Keratinocyte (primary cell): ENCODE results near the gene UTF1. TPM values are rescaled to one million over a fixed set of nuclear protein-coding genes. Genes with fewer than 3 reads are reported as not detected.
"Not testable (repeated sequence)": the region's sequence is repeated elsewhere in the genome, so short reads cannot be mapped to it uniquely, and the experiment has no call there.

Experiments
- DNase-seq: peaks from one replicate; pipeline ENCODE4 v3.0.0-alpha.2; 2011; ENCODE audit warnings: low read depth, missing footprints, low spot score
- FAIRE-seq: peaks from 2 replicates; lab custom pipeline; 2011; peaks lifted over from hg19 to GRCh38; lab: Jason Lieb, UNC
- H2AFZ ChIP-seq: 2 replicates; pipeline ENCODE4 v1.6.0; 2012; ENCODE audit warnings: low read length, control low read depth, inconsistent platforms; ENCODE audit not compliant: control insufficient read depth
- H3K27ac ChIP-seq: 2 replicates; pipeline ENCODE4 v1.5.1; 2011; ENCODE audit warnings: low read length; ENCODE audit not compliant: control insufficient read depth, insufficient read depth
- H3K27me3 ChIP-seq: 3 replicates; pipeline ENCODE4 v1.6.0; 2011; ENCODE audit warnings: low read length; ENCODE audit not compliant: control insufficient read depth, insufficient read depth; ENCODE audit errors: extremely low read depth
- H3K36me3 ChIP-seq, 2 experiments: 2 replicates in 1 of 2; 3 replicates in 1 of 2; pipeline ENCODE4 v1.5.1; 2011; ENCODE audit warnings: low read length in 2 of 2, mild to moderate bottlenecking in 1 of 2; ENCODE audit not compliant: control insufficient read depth in 2 of 2, insufficient read depth in 2 of 2; ENCODE audit errors: extremely low read depth in 1 of 2
- H3K4me1 ChIP-seq: 3 replicates; pipeline ENCODE4 v1.5.1; 2011; ENCODE audit warnings: low read length; ENCODE audit not compliant: control insufficient read depth, insufficient read depth; ENCODE audit errors: extremely low read depth
- H3K4me2 ChIP-seq: 3 replicates; pipeline ENCODE4 v1.6.0; 2011; ENCODE audit warnings: low read depth, low read length; ENCODE audit not compliant: control insufficient read depth, insufficient read depth; ENCODE audit errors: extremely low read depth
- H3K4me3 ChIP-seq, 3 experiments: fragments of 200-600 bp in 1 of 3; sonication (generic) in 1 of 3; 2 replicates in 2 of 3; 3 replicates in 1 of 3; pipeline ENCODE4 v1.5.1; 2011 to 2016; ENCODE audit warnings: low read length in 3 of 3, mild to moderate bottlenecking in 3 of 3, control low read depth in 2 of 3, inconsistent platforms in 1 of 3, low read depth in 1 of 3, mixed read lengths in 1 of 3, mixed run types in 1 of 3, moderate library complexity in 1 of 3; ENCODE audit not compliant: control insufficient read depth in 2 of 3, insufficient read depth in 2 of 3; ENCODE audit errors: extremely low read depth in 1 of 3
- H3K79me2 ChIP-seq: 2 replicates; pipeline ENCODE4 v1.6.0; 2012; ENCODE audit warnings: low read length; ENCODE audit not compliant: control insufficient read depth, insufficient read depth
- H3K9ac ChIP-seq: 3 replicates; pipeline ENCODE4 v1.6.0; 2011; ENCODE audit warnings: low read length; ENCODE audit not compliant: control insufficient read depth, insufficient read depth; ENCODE audit errors: extremely low read depth
- H3K9me1 ChIP-seq: 3 replicates; pipeline ENCODE4 v1.6.0; 2011; ENCODE audit warnings: low read length; ENCODE audit not compliant: control insufficient read depth, insufficient read depth; ENCODE audit errors: extremely low read depth
- H3K9me3 ChIP-seq: 2 replicates; pipeline ENCODE4 v1.5.1; 2012; ENCODE audit warnings: low read depth, low read length; ENCODE audit not compliant: control insufficient read depth
- H4K20me1 ChIP-seq: 3 replicates; pipeline ENCODE4 v1.6.0; 2011; ENCODE audit warnings: low read length; ENCODE audit not compliant: control insufficient read depth, insufficient read depth; ENCODE audit errors: extremely low read depth
- EZH2 ChIP-seq: IDR thresholded peaks from one replicate; pipeline ENCODE4 v1.6.1; 2012; ENCODE audit warnings: inconsistent platforms, mild to moderate bottlenecking, low read length, moderate library complexity
- dilution Hi-C: fragments of 300-500 bp; cut with MboI; formaldehyde crosslinking; loops from one replicate; pipeline ENCODE4 v1.7.0; 2020; ENCODE audit warnings: low sequenced_read_pairs; ENCODE audit not compliant: extremely low pct_ligation_motif_present
- polyA plus RNA-seq, 5 experiments: library from polyadenylated mRNA; depleted of rRNA in 3 of 5; stranded (reverse) in 3 of 5; stranded (forward) in 1 of 5; unstranded in 1 of 5; fragments of >200 nt; gene quantifications; 1 replicate in 1 of 5; 2 replicates in 3 of 5; 3 replicates in 1 of 5; pipeline versions ENCODE4 v1.2.1 to v1.2.3, GENCODE V29; 2011 to 2012; ENCODE audit warnings: missing spikeins in 2 of 5, low read depth in 1 of 5, low replicate concordance in 1 of 5
- TF ChIP-seq, protein P1 (sequence below), 3 experiments: IDR thresholded peaks in 1 of 3; conservative IDR thresholded peaks in 1 of 3; optimal IDR thresholded peaks in 1 of 3; 2 replicates in 2 of 3; 3 replicates in 1 of 3; pipeline versions ENCODE3 to v1.5.1; 2011; ENCODE audit warnings: low read length in 3 of 3, mild to moderate bottlenecking in 3 of 3, moderate library complexity in 2 of 3, control low read depth in 1 of 3, inconsistent platforms in 1 of 3; ENCODE audit not compliant: insufficient read depth in 2 of 3; ENCODE audit errors: extremely low read depth in 1 of 3

Gene UTF1
- polyA plus RNA-seq, 1 donor (not counting 4 experiments of a cell fraction or from before 2014, with no cell fraction given): not detected

DNA sequence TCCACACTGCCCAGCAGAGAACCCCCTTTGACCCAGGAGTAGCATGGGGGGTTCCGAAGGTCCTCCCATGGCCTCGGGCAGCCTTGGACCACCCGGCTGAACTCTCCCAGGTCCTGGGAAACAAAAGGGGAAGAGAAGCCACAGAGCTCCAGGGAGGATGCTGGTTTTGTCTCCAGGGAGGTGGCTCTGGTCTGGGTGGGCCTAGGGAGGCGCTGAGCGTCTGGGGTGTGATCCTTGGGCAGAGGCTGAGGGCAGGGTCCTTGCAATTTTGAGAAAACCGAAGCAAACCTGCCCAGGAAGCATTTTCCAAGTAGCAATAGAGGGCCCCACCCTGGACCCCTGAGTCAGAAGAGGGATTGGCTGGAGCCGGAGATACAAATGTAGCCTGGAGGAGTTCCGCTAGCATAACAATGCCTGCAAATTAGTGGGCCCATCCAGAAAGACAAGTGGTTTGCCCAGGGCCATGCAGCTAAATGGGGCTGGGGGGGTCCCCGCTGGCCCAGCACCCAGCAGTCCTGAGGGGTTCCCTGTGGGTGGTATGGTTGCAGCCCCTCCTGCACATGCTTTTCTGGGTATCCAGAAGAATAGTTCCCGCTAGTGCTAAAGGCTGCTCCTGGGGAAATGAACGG lies 2.0 kb downstream of the UTF1 start:
- Histone ChIP-seq H3K79me2 (no peaks in the 10 kb centered on the region), H3K9ac (no peak overlapping the region), H2AFZ (no peak overlapping the region), H4K20me1 (no peaks in the 10 kb centered on the region), H3K36me3 (no peaks in the 10 kb centered on the region), H3K4me2 (no peak overlapping the region), H3K27ac (no peak overlapping the region), H3K9me1 (no peaks in the 10 kb centered on the region), H3K4me1 (no peaks in the 10 kb centered on the region), H3K4me3 (no peak overlapping the region), H3K9me3 (no peaks in the 10 kb centered on the region), H3K27me3 (peaks cover 81% of the 10 kb centered on the region)
- FAIRE-seq (no peak), DNase-seq (no peak)
- dilution Hi-C loops: no loop called here
- TF ChIP-seq, protein P1, sequence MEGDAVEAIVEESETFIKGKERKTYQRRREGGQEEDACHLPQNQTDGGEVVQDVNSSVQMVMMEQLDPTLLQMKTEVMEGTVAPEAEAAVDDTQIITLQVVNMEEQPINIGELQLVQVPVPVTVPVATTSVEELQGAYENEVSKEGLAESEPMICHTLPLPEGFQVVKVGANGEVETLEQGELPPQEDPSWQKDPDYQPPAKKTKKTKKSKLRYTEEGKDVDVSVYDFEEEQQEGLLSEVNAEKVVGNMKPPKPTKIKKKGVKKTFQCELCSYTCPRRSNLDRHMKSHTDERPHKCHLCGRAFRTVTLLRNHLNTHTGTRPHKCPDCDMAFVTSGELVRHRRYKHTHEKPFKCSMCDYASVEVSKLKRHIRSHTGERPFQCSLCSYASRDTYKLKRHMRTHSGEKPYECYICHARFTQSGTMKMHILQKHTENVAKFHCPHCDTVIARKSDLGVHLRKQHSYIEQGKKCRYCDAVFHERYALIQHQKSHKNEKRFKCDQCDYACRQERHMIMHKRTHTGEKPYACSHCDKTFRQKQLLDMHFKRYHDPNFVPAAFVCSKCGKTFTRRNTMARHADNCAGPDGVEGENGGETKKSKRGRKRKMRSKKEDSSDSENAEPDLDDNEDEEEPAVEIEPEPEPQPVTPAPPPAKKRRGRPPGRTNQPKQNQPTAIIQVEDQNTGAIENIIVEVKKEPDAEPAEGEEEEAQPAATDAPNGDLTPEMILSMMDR (optimal IDR thresholded peaks at IDR 0.05 in 1 of 3, IDR thresholded peaks at IDR 0.05 in 1 of 3, conservative IDR thresholded peaks at IDR 0.05 in 1 of 3; ENCODE audit: extremely low read depth in 1 of 3, insufficient read depth in 2 of 3, low read length in 3 of 3): no peak
- no peak for TF ChIP-seq EZH2

DNA sequence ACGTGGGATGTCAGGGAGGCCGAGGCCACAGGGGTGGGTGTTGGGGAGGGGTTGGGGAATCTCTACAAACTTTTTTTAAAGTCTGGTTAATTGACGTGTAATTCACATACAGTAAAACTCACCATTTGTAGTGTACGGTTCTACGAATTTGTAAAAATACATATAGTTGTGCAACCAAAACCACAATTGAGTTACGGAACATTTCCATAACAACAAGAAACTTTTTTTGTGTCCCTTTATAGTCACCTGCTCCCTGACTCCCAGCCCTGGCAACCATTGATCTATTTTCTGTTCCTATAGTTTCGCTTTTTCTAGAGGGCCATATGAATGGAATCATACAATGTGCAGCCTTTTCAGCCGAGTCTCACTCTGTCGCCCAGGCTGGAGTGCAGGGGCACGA lies 4.8 kb downstream of the UTF1 start:
- dilution Hi-C loops, FAIRE-seq, DNase-seq: not testable (repeated sequence)

More for the DNA sequence above, 4.8 kb downstream of the UTF1 start:
- H3K27me3 ChIP-seq: peaks cover 86% of the 10 kb centered on the region
- not testable (repeated sequence) for H4K20me1 ChIP-seq, H3K36me3 ChIP-seq, H3K4me3 ChIP-seq, H3K9me3 ChIP-seq, H2AFZ ChIP-seq, H3K27ac ChIP-seq, H3K9ac ChIP-seq, H3K4me2 ChIP-seq, H3K79me2 ChIP-seq, H3K9me1 ChIP-seq, H3K4me1 ChIP-seq
